ENCODE measurements around the gene CDKL1.

DNA sequence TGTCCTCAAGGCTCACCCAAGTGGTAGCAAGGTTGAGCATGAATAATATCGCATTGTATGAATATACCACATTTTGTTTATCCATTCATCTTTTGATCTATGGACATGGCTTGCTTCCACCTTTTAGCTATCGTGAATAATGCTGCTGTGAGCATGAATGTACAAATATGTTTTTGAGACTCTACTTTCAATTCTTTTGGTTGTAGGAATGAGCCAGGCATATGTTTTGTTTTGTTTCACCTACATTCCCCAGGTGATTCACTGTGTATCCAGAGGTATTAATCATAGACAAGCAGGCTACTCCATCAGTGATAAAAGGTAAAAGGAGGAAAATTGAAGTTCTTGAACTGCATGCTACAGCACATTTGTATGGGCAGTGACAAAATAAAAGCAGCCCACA lies 35.8 kb downstream of the CDKL1 start:
- TF ChIP-seq POLR2A (IDR thresholded peaks at IDR 0.05) (no peak), CTCF (IDR thresholded peaks at IDR 0.05) (no peak)

Data from testis (tissue), 2 donors.